ENCODE measurements around the gene MUC20.

MUC20 gene

DNA sequence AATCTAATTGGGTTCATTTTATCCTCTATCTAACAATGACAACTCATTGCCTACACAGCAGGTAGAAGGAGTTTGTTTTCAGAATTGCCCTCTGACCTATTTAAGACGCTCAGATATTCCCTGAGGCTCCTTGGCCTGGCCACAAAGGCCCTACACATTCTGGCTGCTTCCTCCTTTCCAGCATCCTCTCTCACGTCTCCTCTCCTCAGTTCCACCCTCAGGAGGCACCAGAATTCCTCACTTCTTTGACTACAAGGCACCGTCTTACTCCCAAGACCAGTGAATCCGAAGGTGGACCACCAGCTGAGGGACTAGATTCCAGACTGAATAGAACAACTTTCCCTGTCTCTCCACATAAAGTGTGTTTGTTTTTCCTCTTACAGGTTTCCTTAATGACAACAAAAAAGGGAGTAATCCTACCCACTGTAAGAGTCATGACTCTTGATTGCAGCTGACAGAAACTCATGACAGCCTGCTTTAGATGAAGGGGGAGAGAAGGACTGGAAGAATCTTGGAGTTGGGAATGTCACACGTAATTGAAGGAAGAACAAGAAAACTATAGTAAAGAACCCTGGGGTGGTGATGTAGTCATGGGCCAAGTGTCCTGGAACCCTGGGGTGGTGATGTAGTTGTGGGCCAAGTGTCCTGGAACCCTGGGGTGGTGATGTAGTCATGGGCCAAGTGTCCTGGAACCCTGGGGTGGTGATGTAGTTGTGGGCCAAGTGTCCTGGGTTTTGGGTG is 22.0 kb upstream of the MUC20 start:
- Histone ChIP-seq H3K27ac (no peak overlapping the region), H3K27me3 (no peaks in the 10 kb centered on the region), H3K4me3 (ENCODE audit: low read depth in 1 of 2, low read length in 1 of 2) (no peak overlapping the region), H3K4me1 (ENCODE audit: control insufficient read depth in 1 of 2, insufficient read depth in 1 of 2, low read depth in 1 of 2, low read length in 1 of 2) (no peaks in the 10 kb centered on the region), H3K36me3 (peaks cover 14% of the 10 kb centered on the region), H3K9me3 (no peaks in the 10 kb centered on the region)
- TF ChIP-seq, protein P1, sequence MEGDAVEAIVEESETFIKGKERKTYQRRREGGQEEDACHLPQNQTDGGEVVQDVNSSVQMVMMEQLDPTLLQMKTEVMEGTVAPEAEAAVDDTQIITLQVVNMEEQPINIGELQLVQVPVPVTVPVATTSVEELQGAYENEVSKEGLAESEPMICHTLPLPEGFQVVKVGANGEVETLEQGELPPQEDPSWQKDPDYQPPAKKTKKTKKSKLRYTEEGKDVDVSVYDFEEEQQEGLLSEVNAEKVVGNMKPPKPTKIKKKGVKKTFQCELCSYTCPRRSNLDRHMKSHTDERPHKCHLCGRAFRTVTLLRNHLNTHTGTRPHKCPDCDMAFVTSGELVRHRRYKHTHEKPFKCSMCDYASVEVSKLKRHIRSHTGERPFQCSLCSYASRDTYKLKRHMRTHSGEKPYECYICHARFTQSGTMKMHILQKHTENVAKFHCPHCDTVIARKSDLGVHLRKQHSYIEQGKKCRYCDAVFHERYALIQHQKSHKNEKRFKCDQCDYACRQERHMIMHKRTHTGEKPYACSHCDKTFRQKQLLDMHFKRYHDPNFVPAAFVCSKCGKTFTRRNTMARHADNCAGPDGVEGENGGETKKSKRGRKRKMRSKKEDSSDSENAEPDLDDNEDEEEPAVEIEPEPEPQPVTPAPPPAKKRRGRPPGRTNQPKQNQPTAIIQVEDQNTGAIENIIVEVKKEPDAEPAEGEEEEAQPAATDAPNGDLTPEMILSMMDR (IDR thresholded peaks at IDR 0.05): no peak

DNA sequence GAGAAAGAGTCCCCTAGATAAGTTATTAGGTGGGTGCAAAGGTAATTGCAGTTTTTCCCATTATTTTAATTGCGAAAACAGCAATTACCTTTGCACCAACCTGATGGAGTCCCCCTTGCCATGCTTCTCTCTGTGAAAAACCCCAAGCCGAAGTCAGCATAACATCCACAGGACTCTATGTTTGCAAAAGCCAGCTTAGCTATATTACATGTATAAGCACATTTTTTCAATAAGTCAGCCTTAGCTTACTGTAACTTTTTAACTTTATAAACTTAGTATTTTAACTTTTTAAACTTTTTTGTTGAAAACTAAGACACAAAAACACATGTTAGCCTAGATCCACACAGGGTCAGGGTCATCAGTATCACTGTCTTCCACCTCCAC is 21.4 kb upstream of the MUC20 start:
- H3K4me3 ChIP-seq (ENCODE audit: low read depth in 1 of 2, low read length in 1 of 2): no peak overlapping the region
- H3K9me3 ChIP-seq: no peaks in the 10 kb centered on the region
- TF ChIP-seq, protein P1 (IDR thresholded peaks at IDR 0.05): no peak
- peaks cover 10% of the 10 kb centered on the region for H3K36me3 ChIP-seq
- H3K27me3 ChIP-seq: no peaks in the 10 kb centered on the region
- H3K4me1 ChIP-seq (ENCODE audit: control insufficient read depth in 1 of 2, insufficient read depth in 1 of 2, low read depth in 1 of 2, low read length in 1 of 2): no peaks in the 10 kb centered on the region
- no peak overlapping the region for H3K27ac ChIP-seq

DNA sequence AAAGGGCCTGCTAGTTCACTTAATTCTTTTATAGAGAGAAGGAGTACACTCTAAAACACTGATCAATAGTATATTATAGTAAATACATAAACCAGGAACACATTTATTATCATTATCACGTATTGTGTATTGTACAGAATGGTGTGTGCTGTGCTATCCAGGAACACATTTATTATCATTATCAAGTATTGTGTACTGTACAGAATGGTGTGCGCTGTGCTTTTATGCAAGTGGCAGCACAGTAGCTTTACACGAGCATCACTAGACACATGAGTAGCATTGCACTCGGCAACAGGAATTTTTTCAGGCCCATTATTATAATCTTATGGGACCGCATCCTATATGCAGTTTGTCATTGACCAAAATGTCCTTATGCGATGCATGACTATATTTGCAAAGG is 20.9 kb upstream of the MUC20 start:
- no peak overlapping the region for H3K4me3 ChIP-seq (ENCODE audit: low read depth in 1 of 2, low read length in 1 of 2)
- H3K9me3 ChIP-seq: no peaks in the 10 kb centered on the region
- H3K27ac ChIP-seq: no peak overlapping the region
- H3K4me1 ChIP-seq (ENCODE audit: control insufficient read depth in 1 of 2, insufficient read depth in 1 of 2, low read depth in 1 of 2, low read length in 1 of 2): no peaks in the 10 kb centered on the region
- TF ChIP-seq, protein P1 (IDR thresholded peaks at IDR 0.05): no peak
- H3K36me3 ChIP-seq: peaks cover 6% of the 10 kb centered on the region
- H3K27me3 ChIP-seq: no peaks in the 10 kb centered on the region

DNA sequence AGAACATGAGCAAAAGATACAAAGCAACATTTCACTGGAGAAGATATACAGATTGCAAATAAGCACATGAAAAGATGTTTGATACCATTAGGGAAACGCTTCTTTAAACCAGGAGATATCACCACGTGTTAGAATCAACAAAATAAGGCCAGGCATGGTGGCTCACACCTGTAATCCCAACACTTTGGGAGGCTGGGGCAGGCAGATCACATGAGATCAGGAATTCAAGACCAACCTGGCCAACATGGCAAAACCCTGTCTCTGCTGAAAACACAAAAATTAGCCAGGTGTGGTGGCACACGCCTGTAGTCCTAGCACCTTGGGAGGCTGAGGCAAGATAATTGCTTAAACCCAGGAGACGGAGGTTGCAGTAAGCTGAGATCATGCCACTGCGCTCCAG is 20.5 kb upstream of the MUC20 start:
- no peaks in the 10 kb centered on the region for H3K27me3 ChIP-seq
- TF ChIP-seq, protein P1 (IDR thresholded peaks at IDR 0.05): no peak
- no peaks in the 10 kb centered on the region for H3K9me3 ChIP-seq
- H3K36me3 ChIP-seq: peaks cover 6% of the 10 kb centered on the region
- H3K4me3 ChIP-seq (ENCODE audit: low read depth in 1 of 2, low read length in 1 of 2): no peak overlapping the region
- no peaks in the 10 kb centered on the region for H3K4me1 ChIP-seq (ENCODE audit: control insufficient read depth in 1 of 2, insufficient read depth in 1 of 2, low read depth in 1 of 2, low read length in 1 of 2)
- H3K27ac ChIP-seq: no peak overlapping the region

DNA sequence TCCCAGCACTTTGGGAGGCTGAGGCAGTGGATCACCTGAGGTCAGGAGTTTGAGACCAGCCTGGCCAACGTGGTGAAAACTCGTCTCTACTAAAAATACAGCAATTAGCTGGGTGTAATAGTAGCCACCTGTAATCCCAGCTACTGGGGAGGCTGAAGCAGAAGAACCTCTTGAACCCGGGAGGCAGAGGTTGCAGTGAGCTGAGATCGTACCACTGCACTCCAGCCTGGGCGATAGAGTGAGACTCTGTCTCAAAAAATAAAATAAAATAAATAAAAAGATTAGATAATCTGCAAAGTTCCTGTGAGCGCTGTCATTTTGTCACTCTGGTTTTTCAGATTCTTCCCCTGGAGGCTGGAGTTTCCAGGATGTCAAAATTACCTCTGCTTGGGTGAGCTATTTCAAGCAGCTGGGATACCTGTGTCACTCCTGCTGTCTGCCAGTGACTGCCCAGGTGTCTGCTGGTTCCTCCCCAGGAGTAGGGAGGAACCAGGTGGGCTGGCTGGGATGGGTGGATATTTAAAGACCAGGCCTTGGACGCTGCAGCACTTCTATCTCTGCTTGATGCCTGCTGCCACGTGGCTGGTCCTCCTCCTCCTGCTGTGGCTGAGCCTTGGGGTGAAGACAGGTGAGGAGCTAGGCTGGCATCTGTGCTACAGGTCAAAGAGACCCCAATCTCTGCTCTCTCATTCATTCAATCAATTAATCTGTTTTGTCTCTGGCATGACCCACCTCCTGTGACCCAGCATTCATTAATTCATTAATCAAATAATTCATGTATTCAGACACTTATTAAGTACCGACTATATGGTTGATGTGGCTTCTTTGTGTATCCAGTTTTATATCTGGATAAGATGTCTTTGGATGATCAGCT is 19.5 kb upstream of the MUC20 start:
- TF ChIP-seq, protein P1 (IDR thresholded peaks at IDR 0.05): no peak
- no peaks in the 10 kb centered on the region for H3K4me1 ChIP-seq (ENCODE audit: control insufficient read depth in 1 of 2, insufficient read depth in 1 of 2, low read depth in 1 of 2, low read length in 1 of 2)
- H3K27me3 ChIP-seq: no peaks in the 10 kb centered on the region
- peaks cover 6% of the 10 kb centered on the region for H3K36me3 ChIP-seq
- no peak overlapping the region for H3K4me3 ChIP-seq (ENCODE audit: low read depth in 1 of 2, low read length in 1 of 2)
- H3K9me3 ChIP-seq: no peaks in the 10 kb centered on the region
- H3K27ac ChIP-seq: no peak overlapping the region

All from neutrophil (primary cell).